Right hindlimb (tissue), 1 donor: ENCODE data around the gene TNFRSF12A.
A peak's percentile ranks its signal among the peaks of the same experiment; 100 is the strongest.
"Not testable (repeated sequence)": the region's sequence is repeated elsewhere in the genome, so short reads cannot be mapped to it uniquely, and the experiment has no call there.

Experiments used
- DNase-seq: peaks from one replicate; pipeline ENCODE4 v3.0.0-alpha.2; 2018

Gene TNFRSF12A

DNA sequence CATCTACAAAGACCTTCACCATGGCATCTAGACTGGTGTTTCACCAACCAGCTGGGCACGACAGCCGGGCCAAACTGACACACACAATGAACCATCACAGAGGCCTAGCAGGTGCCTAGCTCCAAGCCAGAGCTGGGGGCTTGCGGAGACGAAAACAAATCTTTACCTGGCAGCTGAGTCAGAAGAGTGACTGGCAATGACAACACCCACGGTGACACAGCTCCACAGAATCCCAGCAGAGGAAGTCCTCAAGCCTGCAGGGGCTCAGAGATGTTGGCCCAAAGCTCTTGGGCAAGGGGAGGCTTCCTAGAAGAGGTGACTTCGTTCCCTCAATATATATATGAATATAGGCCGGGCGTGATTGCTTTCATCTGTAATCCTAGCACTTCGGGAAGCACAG lies 31.3 kb downstream of the TNFRSF12A start:
- no peak for DNase-seq

- not testable (repeated sequence) for DNase-seq
Measured at GRCh38 chr16:3052571-3053329, 32.6 kb downstream of the TNFRSF12A start.

DNA sequence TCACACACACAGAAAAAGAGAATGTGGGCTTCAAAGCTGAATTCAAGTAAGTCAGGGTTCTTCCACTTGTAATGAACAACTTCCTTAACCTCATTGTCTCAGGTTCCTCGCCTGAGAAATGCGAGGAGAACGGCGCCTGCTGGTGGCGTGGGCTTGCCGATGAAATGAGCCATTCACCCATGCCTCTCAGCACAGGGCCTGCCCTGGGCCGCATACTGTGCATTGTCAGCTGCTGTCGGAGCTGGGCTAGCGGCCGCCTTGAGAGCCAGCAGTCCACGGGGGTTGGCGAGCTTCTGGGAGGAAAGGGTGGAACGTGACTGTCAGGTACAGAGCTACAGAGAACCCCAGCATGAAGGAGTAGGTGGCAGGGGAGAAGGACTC lies 33.2 kb downstream of the TNFRSF12A start:
- DNase-seq: not testable (repeated sequence)

- DNase-seq: no peak
Measured at GRCh38 chr16:3054965-3055733, 35.0 kb downstream of the TNFRSF12A start.

GRCh38 chr16:3055734-3056115 lies 35.6 kb downstream of the TNFRSF12A start:
- DNase-seq: not testable (repeated sequence)

DNA sequence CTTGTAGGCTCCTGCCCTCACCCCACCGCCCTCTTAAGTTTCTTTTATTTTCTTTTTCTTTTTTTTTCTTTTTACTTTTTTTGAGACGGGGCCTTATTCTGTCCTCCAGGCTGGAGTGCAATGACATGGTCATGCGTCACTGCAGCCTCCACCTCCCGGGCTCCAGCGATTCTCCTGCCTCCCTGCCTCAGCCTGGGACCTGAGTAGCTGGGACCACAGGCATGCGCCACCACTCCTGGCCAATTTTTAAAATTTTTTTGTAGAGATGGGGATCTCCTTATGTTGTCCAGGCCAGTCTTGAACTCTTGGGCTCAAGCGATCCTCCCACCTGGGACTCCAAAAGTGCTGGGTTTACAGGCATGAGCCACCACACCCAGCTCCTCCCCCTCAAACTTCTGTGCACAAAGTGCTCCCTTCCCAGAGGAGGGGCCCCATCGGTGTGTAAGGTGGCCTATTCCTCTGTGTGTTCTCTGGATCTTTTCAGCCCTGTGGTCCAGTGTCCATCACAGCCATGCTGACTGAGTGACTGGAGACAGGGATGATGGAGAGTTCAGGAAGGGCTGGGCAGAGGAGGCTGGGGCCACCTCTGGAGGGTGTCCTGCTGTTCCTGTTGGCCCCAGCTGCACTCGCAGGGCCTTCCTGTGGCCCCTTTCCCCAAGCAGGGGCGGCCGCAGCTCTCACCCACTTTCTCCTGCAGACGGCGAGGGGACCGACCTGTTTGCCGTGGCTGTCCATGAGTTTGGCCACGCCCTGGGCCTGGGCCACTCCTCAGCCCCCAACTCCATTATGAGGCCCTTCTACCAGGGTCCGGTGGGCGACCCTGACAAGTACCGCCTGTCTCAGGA lies 36.4 kb downstream of the TNFRSF12A start:
- no peak for DNase-seq

DNA sequence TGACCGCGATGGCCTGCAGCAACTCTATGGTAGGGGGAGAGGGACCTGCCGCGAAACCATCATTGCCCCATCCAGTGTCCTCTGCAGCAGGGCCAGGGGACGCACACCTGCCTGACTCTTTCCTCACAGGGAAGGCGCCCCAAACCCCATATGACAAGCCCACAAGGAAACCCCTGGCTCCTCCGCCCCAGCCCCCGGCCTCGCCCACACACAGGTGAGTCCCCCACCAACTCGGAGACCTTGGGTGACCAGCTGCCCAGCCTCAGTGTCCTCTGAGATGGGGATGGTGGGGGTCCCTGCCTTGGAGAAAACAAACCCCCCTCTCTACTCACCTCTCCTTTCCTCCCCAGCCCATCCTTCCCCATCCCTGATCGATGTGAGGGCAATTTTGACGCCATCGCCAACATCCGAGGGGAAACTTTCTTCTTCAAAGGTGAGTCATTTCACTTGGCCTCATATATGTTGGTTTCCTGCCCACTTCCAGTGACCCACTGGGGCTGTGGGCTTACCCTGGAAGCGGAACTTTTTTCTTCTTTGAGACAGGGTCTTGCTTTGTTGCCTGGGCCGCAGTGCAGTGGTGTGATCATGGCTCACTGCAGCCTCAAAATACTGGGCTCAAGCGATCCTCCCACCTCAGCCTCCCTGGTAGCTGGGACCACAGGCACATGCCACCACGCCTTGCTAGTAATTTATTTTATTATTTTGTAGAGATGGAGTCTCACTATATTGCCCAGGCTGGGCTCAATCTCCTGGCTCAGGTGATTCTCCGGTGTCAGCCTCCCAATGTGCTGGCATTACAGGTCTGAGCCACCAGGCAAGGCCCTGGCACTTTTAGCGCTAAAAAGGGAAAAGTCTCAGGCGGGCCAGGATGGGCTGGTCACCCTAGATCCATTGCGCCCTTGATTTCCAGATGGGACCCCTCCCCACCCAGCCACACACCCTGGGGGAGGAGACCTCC lies 37.3 kb downstream of the TNFRSF12A start:
- DNase-seq: no peak

DNA sequence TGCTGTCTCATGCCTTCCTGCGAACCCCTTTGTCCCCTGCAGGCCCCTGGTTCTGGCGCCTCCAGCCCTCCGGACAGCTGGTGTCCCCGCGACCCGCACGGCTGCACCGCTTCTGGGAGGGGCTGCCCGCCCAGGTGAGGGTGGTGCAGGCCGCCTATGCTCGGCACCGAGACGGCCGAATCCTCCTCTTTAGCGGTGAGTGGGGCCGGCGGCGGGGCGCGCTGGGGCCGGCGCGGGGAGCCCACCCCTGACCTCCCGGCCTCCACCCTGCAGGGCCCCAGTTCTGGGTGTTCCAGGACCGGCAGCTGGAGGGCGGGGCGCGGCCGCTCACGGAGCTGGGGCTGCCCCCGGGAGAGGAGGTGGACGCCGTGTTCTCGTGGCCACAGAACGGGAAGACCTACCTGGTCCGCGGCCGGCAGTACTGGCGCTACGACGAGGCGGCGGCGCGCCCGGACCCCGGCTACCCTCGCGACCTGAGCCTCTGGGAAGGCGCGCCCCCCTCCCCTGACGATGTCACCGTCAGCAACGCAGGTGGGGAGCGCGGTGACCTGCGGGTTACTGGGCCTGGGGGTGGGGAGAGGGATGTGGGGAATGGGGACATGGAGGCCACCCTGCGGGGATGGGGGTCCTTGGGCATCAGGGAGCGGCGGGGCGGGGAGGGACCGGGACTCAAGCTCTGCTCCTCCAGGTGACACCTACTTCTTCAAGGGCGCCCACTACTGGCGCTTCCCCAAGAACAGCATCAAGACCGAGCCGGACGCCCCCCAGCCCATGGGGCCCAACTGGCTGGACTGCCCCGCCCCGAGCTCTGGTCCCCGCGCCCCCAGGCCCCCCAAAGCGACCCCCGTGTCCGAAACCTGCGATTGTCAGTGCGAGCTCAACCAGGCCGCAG lies 38.2 kb downstream of the TNFRSF12A start:
- DNase-seq: peak; percentile 56

DNA sequence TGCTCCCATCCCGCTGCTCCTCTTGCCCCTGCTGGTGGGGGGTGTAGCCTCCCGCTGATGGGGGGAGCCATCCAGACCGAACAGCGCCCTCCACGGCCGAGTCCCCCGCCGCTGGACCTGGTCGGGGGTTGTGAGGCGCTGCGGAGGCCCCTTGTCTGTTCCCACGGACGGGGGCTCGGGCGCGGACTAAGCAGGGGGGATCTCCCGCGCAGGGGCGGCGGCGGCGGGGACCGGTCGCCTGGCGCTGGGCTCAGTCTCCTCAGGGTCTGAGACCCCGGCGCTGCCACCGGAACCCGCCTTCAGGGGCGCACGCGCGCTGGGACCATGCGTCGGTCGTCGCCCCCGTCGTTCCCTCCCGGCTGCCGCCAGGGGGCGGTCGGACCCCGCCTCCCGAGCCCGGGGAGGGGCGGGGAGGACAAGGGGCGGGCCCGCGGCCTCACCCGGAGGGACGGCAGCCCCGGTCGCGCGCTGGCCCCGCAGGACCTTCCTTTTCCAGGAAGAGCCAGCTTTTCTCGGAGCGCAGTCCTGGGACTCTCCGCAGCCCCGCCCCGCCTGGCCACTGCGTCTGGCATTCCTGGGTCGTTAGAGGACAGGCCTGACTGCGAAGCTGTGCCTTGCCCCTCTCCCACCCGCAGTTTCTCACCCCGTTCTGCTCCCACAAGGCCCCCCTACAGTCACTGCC lies 39.0 kb downstream of the TNFRSF12A start:
- DNase-seq: peak; percentile 91

DNA sequence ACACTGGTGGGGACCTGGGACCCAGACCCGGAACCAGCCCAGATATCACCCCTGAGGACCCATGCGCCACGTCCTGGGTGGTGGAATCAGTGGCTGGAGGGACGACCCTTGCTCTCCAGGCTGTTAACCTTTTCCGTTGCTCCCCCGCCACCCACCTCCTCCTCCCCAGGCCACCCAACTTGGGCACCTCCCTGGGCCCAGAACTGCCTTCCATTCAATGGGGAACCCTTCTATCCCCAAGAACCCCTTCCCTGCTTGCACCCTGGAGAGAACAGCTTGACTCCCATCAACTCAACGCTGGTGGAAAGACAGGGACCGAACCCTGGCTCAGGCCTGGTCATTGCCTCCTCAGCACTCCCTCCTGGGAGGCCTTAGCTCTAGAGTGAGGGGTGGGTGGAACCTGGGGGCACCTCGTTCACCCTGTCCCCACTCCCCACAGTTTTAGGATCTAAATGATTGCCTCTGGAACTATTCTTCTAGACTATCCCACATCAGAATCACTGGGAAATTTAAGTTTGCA lies 39.6 kb downstream of the TNFRSF12A start:
- DNase-seq: no peak

- DNase-seq: peak; percentile 36
Measured at GRCh38 chr16:3060339-3061127, 40.4 kb downstream of the TNFRSF12A start.

DNA sequence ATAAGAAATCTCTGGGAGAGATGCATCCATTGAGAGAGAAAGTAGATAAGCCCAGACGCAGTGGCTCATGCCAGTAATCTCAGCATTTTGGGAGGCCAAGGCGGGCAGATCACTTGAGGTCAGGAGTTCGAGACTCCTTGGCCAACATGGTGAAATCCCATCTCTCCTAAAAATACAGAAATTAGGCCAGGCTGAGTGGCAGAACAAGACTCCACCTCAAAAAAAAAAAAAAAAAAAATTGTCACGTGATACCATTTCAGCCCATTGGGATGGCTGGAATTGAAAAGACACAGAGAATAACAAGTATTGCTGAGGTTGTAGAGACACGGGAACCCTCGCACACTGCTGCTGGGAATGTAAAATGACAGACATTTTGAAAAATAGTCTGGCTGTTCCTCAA lies 42.4 kb downstream of the TNFRSF12A start:
- DNase-seq: no peak

DNA sequence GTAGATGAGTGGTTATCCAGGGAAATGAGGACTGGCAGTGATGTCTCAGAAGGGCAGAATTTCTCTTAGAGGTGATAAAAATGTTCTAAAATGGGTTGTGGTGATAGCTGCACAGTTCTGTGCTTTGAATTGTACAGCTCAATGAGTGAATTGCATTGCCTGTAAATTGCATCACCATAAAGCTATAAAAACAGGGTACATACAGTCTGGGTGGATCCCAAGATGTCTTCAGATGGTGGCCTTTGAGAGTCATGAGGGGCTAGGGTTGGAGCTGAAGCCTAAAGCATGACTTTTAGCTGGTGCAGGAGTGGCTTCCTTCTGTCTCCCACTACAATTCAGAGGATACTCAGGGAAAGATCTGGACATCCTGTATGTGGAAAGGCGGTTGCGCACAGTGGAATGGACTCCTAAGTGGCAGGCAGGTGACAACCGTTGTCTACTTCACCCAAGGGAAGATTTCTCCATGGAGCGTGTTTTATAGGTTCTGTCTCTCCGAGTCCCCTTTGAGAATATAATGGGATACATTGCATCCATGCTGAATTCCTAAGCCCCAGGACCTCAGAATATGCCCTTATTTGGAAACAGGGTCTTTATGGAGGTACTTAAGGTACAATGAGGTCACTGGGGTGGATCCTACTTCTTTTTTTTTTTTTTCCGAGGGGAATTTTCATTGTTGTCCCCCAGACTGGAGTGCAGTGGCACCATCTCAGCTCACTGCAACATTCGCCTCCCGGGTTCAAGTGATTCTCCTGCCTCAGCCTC lies 43.6 kb downstream of the TNFRSF12A start:
- DNase-seq: no peak

GRCh38 chr16:3065069-3065741 lies 45.0 kb downstream of the TNFRSF12A start, which contains the start of gene IL32:
TSS of gene IL32 (plus strand) at chr16:3065640. CDS start at chr16:3065812, 172 bp downstream.
- peak; percentile 87 for DNase-seq

DNA sequence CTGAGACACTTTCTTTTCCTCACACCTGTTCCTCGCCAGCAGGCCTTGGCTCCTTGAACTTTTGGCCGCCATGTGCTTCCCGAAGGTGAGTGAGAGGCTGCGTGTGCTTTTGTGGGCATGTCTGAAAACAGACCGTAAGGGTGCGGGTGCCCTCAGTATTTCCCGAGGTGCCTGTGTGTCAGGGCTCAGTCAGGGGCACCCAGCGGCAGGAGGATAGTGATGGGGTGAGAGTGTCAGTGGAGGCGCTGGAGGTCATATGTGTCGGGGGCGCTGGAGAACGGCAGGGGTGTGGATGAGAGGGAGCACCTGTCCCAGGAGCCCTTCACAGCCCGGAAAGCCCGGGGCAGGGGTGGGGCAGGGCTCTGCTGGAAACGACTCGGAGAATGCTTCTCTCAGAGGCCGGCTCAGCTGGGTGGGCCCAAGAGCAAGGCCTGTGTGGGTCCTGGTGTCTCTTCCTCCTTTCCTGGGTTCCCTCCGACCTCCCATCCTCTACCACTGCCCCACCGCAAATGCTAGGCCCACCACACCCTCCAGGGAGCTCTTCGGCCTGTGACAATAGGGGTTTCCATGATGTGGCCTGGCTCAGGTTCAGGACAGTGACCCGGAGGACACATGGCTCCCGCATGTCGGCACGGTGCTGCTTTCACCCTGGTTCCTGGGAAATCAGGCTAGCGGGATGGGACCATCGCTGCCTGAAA lies 45.7 kb downstream of the TNFRSF12A start:
- DNase-seq: no peak

- no peak for DNase-seq
Measured at GRCh38 chr16:3066440-3066748, 46.2 kb downstream of the TNFRSF12A start.

GRCh38 chr16:3068487-3068886 lies 48.3 kb downstream of the TNFRSF12A start:
- DNase-seq: no peak
